GM12801 (cell line): ENCODE data around the gene SAMD3.

Experiments
- TF ChIP-seq, protein P1 (sequence below): IDR thresholded peaks from one replicate; pipeline ENCODE4 v1.5.1; 2011; ENCODE audit warnings: control low read depth; ENCODE audit not compliant: insufficient read length; ENCODE audit errors: extremely low read depth

SAMD3 gene

DNA sequence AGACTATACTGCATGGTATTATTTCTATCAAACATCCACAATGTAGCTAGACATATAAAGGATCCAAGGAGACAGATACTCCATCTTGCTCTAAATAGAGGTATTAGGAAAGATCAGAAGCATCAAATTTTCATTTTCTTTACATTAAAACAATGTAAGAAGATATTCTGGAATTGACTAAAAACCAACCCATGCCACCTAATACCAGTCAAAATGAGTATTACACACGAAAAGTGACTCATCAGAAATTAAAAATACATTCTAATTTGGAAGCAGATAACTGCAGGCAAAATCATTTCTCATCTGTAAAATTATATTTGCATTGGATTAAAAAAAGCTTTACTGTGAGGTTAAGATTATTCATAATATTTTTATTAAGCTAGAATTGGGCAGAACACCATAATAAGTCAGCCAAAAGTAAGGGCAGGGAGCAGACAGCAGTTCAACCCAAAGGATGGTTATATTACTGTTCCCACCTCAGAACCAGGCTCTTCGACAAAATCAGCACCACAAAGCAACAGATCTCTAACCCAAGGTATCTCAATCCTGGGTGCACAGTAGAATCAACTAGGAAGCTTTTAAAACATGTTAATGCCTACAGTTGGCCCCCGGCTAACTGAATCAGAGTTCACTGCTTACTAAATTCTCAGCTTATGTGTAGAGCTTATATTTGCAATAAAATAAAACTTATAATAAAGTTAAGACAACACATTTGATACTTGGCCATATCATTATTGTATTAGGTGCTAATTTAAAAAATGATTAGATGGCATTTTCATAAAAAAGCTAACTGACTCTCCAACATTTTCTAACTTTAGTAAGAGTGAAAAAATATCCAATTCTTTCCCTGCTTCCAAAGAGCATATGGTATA, 35.2 kb downstream of the SAMD3 start:
- TF ChIP-seq, protein P1, sequence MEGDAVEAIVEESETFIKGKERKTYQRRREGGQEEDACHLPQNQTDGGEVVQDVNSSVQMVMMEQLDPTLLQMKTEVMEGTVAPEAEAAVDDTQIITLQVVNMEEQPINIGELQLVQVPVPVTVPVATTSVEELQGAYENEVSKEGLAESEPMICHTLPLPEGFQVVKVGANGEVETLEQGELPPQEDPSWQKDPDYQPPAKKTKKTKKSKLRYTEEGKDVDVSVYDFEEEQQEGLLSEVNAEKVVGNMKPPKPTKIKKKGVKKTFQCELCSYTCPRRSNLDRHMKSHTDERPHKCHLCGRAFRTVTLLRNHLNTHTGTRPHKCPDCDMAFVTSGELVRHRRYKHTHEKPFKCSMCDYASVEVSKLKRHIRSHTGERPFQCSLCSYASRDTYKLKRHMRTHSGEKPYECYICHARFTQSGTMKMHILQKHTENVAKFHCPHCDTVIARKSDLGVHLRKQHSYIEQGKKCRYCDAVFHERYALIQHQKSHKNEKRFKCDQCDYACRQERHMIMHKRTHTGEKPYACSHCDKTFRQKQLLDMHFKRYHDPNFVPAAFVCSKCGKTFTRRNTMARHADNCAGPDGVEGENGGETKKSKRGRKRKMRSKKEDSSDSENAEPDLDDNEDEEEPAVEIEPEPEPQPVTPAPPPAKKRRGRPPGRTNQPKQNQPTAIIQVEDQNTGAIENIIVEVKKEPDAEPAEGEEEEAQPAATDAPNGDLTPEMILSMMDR: no peak

GRCh38 chr6:130185658-130186057, 37.1 kb downstream of the SAMD3 start:
- TF ChIP-seq, protein P1: no peak

DNA sequence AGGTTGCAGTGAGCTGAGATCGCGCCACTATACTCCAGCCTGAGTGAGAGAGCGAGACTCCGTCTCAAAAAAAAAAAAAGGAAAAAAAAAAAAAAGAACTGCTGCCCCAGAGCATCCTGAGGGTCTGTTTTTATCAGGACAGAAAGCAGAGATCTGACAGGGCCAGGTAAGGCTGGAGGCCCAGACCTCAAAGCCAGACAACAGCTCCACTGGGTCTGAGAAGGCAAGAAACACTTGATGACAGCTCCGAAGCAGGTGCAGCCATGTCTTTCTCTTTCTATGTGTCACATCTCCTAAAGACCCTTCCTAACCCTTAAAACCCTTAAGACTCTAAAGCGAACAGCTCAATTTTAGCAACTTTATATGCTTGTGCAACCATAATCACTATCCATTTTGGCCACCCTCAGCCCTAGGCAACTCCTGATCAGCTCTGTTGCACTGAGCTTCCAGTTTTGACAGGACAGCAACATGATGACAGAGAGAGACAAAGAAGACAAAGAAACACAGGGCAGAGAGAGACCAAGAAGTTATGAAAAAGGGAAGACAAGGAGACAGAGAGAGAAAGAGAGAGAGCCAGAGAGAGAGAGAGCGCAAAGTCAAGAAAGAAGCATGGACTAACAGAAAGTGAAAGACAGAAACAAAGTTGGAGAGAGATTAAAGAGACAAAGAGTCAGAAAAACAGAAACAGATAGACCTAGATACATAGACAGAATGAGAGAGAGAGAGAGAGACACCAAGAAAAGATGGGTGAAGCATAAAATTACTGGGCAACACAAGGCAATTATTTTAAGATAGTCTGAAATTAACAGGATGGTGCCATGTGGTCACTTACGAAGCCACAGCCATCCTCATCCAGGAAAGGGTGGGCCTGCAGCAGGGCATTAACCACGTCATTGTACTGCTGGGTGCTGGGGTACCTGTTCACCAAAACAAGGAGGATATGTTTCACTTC, 39.2 kb downstream of the SAMD3 start:
- TF ChIP-seq, protein P1: no peak

DNA sequence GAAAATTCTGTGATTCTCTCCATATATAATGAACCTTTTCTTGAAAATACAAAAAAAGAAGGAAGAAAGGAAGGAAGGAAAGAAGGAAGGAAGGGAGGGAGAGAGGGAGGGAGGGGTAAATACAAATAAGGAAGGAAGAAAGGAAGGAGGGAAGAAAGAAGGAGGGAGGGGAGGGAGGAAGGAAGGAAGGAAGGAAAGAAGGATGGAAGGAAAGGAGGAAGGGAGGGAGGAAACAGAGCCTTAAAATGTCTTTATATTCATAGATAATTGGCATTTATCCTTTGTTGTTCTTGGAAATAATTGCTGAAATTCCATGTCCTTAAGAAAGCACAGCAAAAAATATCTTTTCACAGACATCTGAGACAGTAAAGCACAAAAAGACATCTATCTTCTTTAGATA, 40.3 kb downstream of the SAMD3 start:
- TF ChIP-seq, protein P1: no peak

DNA sequence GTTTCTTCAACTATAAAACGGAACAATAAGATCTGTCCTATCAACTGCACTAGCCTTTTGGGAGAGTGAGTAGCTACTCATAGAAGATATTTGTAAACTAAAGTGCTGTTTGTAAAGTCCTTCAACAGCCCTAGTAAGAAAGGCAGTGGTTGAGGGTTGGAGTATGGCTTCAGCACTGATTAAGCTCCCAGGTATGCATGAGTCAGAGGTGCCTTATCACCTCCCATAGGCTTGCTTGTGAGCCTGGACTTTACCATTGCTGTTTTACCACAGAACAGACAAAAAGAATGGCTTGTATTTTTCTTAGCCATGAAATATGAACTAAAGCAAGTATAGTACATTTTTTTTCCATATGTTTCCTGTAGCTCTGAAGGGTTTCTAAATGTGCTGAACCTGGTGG, 44.1 kb downstream of the SAMD3 start:
- TF ChIP-seq, protein P1: no peak

- TF ChIP-seq, protein P1: no peak
Measured at GRCh38 chr6:130176378-130176777, 46.4 kb downstream of the SAMD3 start.

- TF ChIP-seq, protein P1: no peak
Measured at GRCh38 chr6:130167655-130168054, 55.1 kb downstream of the SAMD3 start.
